Liver (tissue), 3 donors: ENCODE data around the gene PAX5.

Source experiments
- HNF4G ChIP-seq: IDR thresholded peaks from 2 replicates; pipeline ENCODE4 v1.6.1; 2016; ENCODE audit warnings: antibody characterized with exemption
- RXRA ChIP-seq, 2 donors: IDR thresholded peaks; 2 replicates each; pipeline ENCODE4 v1.6.1; 2017 to 2018; ENCODE audit warnings: antibody characterized with exemption in 2 of 2, mild to moderate bottlenecking in 1 of 2
- SP1 ChIP-seq: IDR thresholded peaks from 2 replicates; pipeline ENCODE4 v1.6.1; 2018; ENCODE audit warnings: antibody characterized with exemption, mild to moderate bottlenecking
- YY1 ChIP-seq: IDR thresholded peaks from 2 replicates; pipeline ENCODE4 v1.6.1; 2016; ENCODE audit warnings: antibody characterized with exemption, mild to moderate bottlenecking
- TF ChIP-seq, protein P1 (sequence below): fragments of 150-350 bp; IDR thresholded peaks from 2 replicates; pipeline ENCODE4 v1.5.1; 2017; ENCODE audit warnings: improper control_type of control experiment, low read depth, low read length; ENCODE audit not compliant: missing input control
- donor health status: healthy.
- donor health status: healthy.

- TF ChIP-seq, protein P1, sequence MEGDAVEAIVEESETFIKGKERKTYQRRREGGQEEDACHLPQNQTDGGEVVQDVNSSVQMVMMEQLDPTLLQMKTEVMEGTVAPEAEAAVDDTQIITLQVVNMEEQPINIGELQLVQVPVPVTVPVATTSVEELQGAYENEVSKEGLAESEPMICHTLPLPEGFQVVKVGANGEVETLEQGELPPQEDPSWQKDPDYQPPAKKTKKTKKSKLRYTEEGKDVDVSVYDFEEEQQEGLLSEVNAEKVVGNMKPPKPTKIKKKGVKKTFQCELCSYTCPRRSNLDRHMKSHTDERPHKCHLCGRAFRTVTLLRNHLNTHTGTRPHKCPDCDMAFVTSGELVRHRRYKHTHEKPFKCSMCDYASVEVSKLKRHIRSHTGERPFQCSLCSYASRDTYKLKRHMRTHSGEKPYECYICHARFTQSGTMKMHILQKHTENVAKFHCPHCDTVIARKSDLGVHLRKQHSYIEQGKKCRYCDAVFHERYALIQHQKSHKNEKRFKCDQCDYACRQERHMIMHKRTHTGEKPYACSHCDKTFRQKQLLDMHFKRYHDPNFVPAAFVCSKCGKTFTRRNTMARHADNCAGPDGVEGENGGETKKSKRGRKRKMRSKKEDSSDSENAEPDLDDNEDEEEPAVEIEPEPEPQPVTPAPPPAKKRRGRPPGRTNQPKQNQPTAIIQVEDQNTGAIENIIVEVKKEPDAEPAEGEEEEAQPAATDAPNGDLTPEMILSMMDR = no peak
- TF ChIP-seq RXRA (IDR thresholded peaks at IDR 0.05) (no peak), YY1 (no peak), SP1 (no peak), HNF4G (no peak)
Measured at GRCh38 chr9:36893911-36894310, 140.2 kb downstream of the PAX5 start.
